ENCODE results near the gene PSKH1. TPM values are rescaled to one million over a fixed set of nuclear protein-coding genes. Genes with fewer than 3 reads are reported as not detected.
A peak's percentile ranks its signal among the peaks of the same experiment; 100 is the strongest.
"Not testable (repeated sequence)": the region's sequence is repeated elsewhere in the genome, so short reads cannot be mapped to it uniquely, and the experiment has no call there.

PSKH1 gene
- total RNA-seq, 1 donor from 2014 or later = 17.8 TPM

DNA sequence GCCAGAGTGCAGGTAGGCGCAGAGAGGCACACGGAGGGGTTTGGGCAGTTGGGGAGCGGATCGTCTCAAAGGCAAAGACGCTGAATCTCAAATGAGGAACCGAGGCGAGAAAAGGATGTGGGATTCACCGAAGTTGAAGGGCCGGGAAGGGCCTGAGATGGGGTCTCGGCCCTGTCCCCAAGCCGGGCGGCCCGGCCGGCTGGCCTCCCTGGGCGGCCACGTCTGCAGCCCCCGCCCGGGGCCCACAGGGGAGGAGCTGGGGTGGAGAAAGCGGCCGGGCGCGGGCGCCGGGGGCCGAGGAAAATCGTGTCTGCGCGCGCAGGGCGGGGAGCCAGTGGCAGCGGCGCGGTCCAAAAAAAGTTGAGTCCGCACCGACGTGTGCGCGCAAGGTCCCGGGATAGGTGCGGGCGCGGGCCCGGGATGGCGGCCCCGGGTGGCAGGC, 74.9 kb downstream of the PSKH1 start:
- peaks cover 41% of the 10 kb centered on the region for H3K4me1 Mint-ChIP-seq (ENCODE audit: low read depth)
- H3K27me3 Mint-ChIP-seq (ENCODE audit: insufficient read depth) = no peaks in the 10 kb centered on the region
- intact Hi-C loops (cut with micrococcal nuclease) = loop anchor here (1.0 to 2.0 kb wide), 10 partner anchors 16 to 249 kb away; partner anchors contain the start of genes DDX28, DUS2, EDC4 and GFOD2
- H3K27ac Mint-ChIP-seq = peak overlapping the region; percentile 96
- peak overlapping the region; percentile 99 for H3K4me3 Mint-ChIP-seq
- peaks cover 1% of the 10 kb centered on the region for H3K36me3 Mint-ChIP-seq (ENCODE audit: low read depth)
- no peaks in the 10 kb centered on the region for H3K9me3 Mint-ChIP-seq
- DNase-seq (ENCODE audit: low spot score) = peak; percentile 33

GRCh38 chr16:67968400-67969253, 75.6 kb downstream of the PSKH1 start, which contains the start of gene SLC12A4:
Gene SLC12A4 (minus strand): TSS chr16:67968637. CDS start chr16:67968553, 84 bp downstream.
- peaks cover 40% of the 10 kb centered on the region for H3K4me1 Mint-ChIP-seq (ENCODE audit: low read depth)
- intact Hi-C loops (cut with micrococcal nuclease) = loop anchor here (1.0 to 2.0 kb wide), 10 partner anchors 16 to 250 kb away; partner anchors contain the start of genes DDX28, DUS2, EDC4 and GFOD2
- no peaks in the 10 kb centered on the region for H3K9me3 Mint-ChIP-seq
- H3K27me3 Mint-ChIP-seq (ENCODE audit: insufficient read depth) = no peaks in the 10 kb centered on the region
- H3K4me3 Mint-ChIP-seq = peak within 1 kb of the TSS; percentile 99
- H3K27ac Mint-ChIP-seq = peak within 1 kb of the TSS; percentile 96
- DNase-seq (ENCODE audit: low spot score) = peak; percentile 89
- peaks cover 1% of the 10 kb centered on the region for H3K36me3 Mint-ChIP-seq (ENCODE audit: low read depth)

DNA sequence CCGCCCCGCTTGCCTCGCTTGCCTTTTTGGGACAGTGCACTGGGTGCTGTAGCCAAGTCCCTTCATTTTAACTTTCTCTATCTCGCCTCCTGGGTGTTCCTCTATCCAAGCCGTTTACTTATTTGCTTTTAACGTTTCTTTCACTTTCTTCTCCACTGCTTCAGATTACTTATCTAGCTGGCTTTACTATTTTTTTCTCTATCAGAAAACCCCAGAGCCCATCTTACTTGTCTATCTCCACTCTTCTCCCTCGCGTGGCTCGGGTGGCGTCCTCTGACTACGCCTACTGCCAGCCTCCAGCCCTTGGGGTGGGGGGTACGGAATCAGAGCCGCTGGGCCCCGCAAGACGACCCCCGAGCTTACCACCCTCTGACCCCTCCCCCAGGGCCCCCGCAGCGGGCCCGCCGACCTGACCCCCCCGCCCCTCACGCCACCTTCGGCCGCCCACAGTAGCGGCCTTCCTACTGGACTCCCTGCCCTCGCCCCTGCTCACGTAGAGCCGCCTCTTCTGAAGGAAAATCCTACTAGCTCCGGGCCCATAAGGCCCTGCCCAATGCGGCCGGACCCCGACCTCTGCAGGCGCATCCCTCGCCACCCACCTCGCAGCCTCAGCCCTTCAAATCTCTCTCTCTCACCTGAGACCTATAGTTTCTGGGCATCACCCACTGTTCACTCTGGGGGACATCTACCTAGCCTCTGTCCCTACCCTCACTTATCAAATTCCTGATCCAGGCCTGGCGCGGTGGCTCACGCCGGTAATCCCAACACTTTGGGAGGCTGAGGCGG, 76.4 kb downstream of the PSKH1 start:
- no peak for DNase-seq (ENCODE audit: low spot score)
- intact Hi-C loops (cut with micrococcal nuclease) = loop anchor here (2.0 kb wide), 2 partner anchors 163 to 251 kb away; partner anchors contain the start of genes GFOD2, RANBP10 and TSNAXIP1
- Mint-ChIP-seq H3K4me3 (peak overlapping the region; percentile 82), H3K36me3 (ENCODE audit: low read depth) (peaks cover 1% of the 10 kb centered on the region), H3K27me3 (ENCODE audit: insufficient read depth) (no peaks in the 10 kb centered on the region), H3K4me1 (ENCODE audit: low read depth) (peaks cover 40% of the 10 kb centered on the region), H3K27ac (peak overlapping the region; percentile 91), H3K9me3 (no peaks in the 10 kb centered on the region)

GRCh38 chr16:67971111-67971510, 78.1 kb downstream of the PSKH1 start:
- Mint-ChIP-seq H3K9me3 (no peaks in the 10 kb centered on the region), H3K4me3 (peak overlapping the region; percentile 30), H3K36me3 (ENCODE audit: low read depth) (peaks cover 1% of the 10 kb centered on the region), H3K27me3 (ENCODE audit: insufficient read depth) (no peaks in the 10 kb centered on the region), H3K4me1 (ENCODE audit: low read depth) (peaks cover 29% of the 10 kb centered on the region), H3K27ac (no peak overlapping the region)
- intact Hi-C loops (cut with micrococcal nuclease) = no loop called here
- no peak for DNase-seq (ENCODE audit: low spot score)

DNA sequence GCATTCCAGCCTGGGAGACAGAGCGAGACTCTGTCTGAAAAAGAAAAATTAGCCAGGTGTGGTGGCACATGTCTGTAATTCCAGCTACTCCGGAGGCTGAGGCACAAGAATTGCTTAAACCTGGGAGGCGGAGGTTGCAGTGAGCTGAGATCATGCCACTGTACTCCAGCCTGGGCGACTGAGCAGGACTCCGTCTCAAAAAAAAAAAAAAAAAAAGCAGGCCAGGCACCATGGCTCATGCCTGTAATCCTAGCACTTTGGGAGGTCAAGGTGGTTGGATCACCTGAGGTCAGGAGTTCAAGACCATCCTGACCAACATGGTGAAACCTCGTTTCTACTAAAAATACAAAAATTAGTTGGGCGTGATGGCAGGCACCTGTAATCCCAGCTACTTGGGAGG, 79.2 kb downstream of the PSKH1 start:
- H3K4me3 Mint-ChIP-seq; DNase-seq (ENCODE audit: low spot score); H3K27me3 Mint-ChIP-seq (ENCODE audit: insufficient read depth); H3K27ac Mint-ChIP-seq; intact Hi-C loops (cut with micrococcal nuclease); H3K9me3 Mint-ChIP-seq; H3K36me3 Mint-ChIP-seq (ENCODE audit: low read depth): not testable (repeated sequence)
- peaks cover 18% of the 10 kb centered on the region for H3K4me1 Mint-ChIP-seq (ENCODE audit: low read depth)

GRCh38 chr16:67975321-67976105, 82.5 kb downstream of the PSKH1 start:
- no peak overlapping the region for H3K4me3 Mint-ChIP-seq
- intact Hi-C loops (cut with micrococcal nuclease) = no loop called here
- H3K4me1 Mint-ChIP-seq (ENCODE audit: low read depth) = no peaks in the 10 kb centered on the region
- no peaks in the 10 kb centered on the region for H3K36me3 Mint-ChIP-seq (ENCODE audit: low read depth)
- DNase-seq (ENCODE audit: low spot score) = no peak
- H3K9me3 Mint-ChIP-seq = no peaks in the 10 kb centered on the region
- no peak overlapping the region for H3K27ac Mint-ChIP-seq
- H3K27me3 Mint-ChIP-seq (ENCODE audit: insufficient read depth) = no peaks in the 10 kb centered on the region

DNA sequence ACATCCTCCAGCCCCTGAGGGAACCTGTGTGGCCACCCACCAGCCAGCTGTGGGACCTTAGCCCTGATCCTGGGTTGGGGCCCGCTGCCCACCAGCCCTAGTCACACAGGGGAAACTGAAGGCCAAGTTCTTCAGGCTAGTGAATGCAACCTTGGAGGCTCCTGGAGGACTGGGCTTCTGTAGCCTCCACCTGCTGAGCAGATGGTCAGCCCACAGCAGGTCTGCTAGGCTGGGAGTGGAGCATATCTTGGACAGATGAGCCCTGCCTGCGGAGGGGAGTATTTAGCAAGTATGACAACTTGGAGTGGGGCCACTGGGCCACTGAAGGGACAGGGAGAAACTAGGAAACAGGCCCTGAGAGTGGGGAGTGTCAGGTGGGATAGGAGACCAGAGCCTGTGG, 83.2 kb downstream of the PSKH1 start:
- H3K4me3 Mint-ChIP-seq = no peak overlapping the region
- H3K27ac Mint-ChIP-seq = no peak overlapping the region
- H3K27me3 Mint-ChIP-seq (ENCODE audit: insufficient read depth) = no peaks in the 10 kb centered on the region
- DNase-seq (ENCODE audit: low spot score) = no peak
- H3K4me1 Mint-ChIP-seq (ENCODE audit: low read depth) = no peaks in the 10 kb centered on the region
- H3K9me3 Mint-ChIP-seq = no peaks in the 10 kb centered on the region
- intact Hi-C loops (cut with micrococcal nuclease) = no loop called here
- H3K36me3 Mint-ChIP-seq (ENCODE audit: low read depth) = no peaks in the 10 kb centered on the region

DNA sequence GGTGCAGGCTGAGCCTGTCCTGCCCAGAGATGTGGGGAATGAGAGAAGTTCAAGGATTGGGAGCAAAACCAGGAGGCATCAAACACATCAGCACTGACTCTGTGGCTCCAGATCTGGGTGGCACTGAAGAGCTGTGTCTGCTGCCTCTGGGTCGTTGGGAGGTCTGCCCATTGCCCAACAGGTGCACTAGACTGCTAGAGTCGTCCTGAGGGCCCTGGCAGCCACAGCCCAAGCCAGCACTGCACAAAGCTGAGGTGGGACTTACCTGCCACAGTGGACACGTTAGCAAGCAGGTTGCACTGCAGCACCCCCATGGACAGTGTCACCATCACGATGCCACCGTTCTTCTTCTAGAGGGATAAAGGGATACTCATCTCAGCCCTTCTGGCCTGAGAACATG, 84.0 kb downstream of the PSKH1 start:
- H3K27ac Mint-ChIP-seq = no peak overlapping the region
- no peak for DNase-seq (ENCODE audit: low spot score)
- no peaks in the 10 kb centered on the region for H3K27me3 Mint-ChIP-seq (ENCODE audit: insufficient read depth)
- no peaks in the 10 kb centered on the region for H3K9me3 Mint-ChIP-seq
- no peak overlapping the region for H3K4me3 Mint-ChIP-seq
- H3K4me1 Mint-ChIP-seq (ENCODE audit: low read depth) = no peaks in the 10 kb centered on the region
- intact Hi-C loops (cut with micrococcal nuclease) = no loop called here
- no peaks in the 10 kb centered on the region for H3K36me3 Mint-ChIP-seq (ENCODE audit: low read depth)

- no peak for DNase-seq (ENCODE audit: low spot score)
- no peaks in the 10 kb centered on the region for H3K4me1 Mint-ChIP-seq (ENCODE audit: low read depth)
- intact Hi-C loops (cut with micrococcal nuclease) = no loop called here
- no peaks in the 10 kb centered on the region for H3K27me3 Mint-ChIP-seq (ENCODE audit: insufficient read depth)
- no peak overlapping the region for H3K4me3 Mint-ChIP-seq
- H3K27ac Mint-ChIP-seq = no peak overlapping the region
- no peaks in the 10 kb centered on the region for H3K36me3 Mint-ChIP-seq (ENCODE audit: low read depth)
- H3K9me3 Mint-ChIP-seq = no peaks in the 10 kb centered on the region
Measured at GRCh38 chr16:67977469-67978227, 84.6 kb downstream of the PSKH1 start.
